HFFc6 (cell line): ENCODE data around the gene PRAMEF1. TPM values are rescaled to one million over a fixed set of nuclear protein-coding genes. Genes with fewer than 3 reads are reported as not detected.

ENCODE experiments used
- DNase-seq: peaks from one replicate; pipeline ENCODE4 v3.0.0-alpha.2; 2018
- H3K27ac Mint-ChIP-seq: 2 replicates; pipeline ENCODE4 v1.8.0; 2020; ENCODE audit warnings: mild to moderate bottlenecking, mixed read lengths
- H3K27me3 Mint-ChIP-seq: 2 replicates; pipeline ENCODE4 v1.8.0; 2021; ENCODE audit warnings: mild to moderate bottlenecking, moderate library complexity, mixed read lengths; ENCODE audit not compliant: insufficient read depth
- H3K36me3 Mint-ChIP-seq: 2 replicates; pipeline ENCODE4 v1.8.0; 2021; ENCODE audit warnings: low read depth, mixed read lengths
- H3K4me1 Mint-ChIP-seq: 2 replicates; pipeline ENCODE4 v1.8.0; 2020; ENCODE audit warnings: low read depth, mixed read lengths
- H3K4me3 Mint-ChIP-seq: 2 replicates; pipeline ENCODE4 v1.8.0; 2020; ENCODE audit warnings: mild to moderate bottlenecking, moderate library complexity, mixed read lengths
- H3K9me3 Mint-ChIP-seq: 2 replicates; pipeline ENCODE4 v1.8.0; 2020; ENCODE audit warnings: mild to moderate bottlenecking, mixed read lengths
- total RNA-seq, 6 experiments: library from RNA; stranded (reverse); fragmentation: NEBNext Ultra II Directional; extraction: Animal tissue kit (Norgen Biotek cat#: 25700); gene quantifications; 2 replicates in 1 of 6; 3 replicates in 5 of 6; pipeline ENCODE4 v1.2.3, GENCODE V29; 2021
- TF ChIP-seq, protein P1 (sequence below): fragments of 200-600 bp; sonication (generic); IDR thresholded peaks from 2 replicates; pipeline ENCODE4 v1.5.0; 2021; ENCODE audit warnings: antibody characterized with exemption, mild to moderate bottlenecking

Gene PRAMEF1
- total RNA-seq, 6 experiments from 2014 or later, result not detected

DNA sequence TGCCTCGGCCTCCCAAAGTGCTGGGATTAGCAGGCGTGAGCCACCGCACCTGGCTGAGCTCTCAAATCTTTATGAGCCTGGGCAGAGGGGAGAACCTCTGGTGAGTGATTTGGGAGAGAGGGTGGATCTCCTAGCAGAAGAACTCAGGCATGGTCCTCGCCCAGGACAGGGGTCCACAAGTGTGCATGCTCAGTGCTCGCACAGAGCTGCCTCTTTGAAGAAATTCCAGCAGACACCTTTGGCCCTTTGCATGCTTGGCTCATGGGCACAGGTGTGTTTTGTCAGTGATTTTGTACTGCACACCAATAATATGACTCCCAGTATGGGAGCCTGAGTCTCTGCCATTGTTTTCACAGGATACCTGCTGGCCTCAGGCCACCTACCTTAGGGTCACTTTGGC lies 29.4 kb upstream of the PRAMEF1 start:
- peaks cover 28% of the 10 kb centered on the region for H3K9me3 Mint-ChIP-seq
- no peaks in the 10 kb centered on the region; the same call in 1 of the 2 replicates for H3K36me3 Mint-ChIP-seq
- no peak overlapping the region for H3K27ac Mint-ChIP-seq
- DNase-seq, result no peak
- peaks cover 1% of the 10 kb centered on the region for H3K27me3 Mint-ChIP-seq
- no peak overlapping the region for H3K4me3 Mint-ChIP-seq
- H3K4me1 Mint-ChIP-seq, result no peaks in the 10 kb centered on the region
- TF ChIP-seq, protein P1, sequence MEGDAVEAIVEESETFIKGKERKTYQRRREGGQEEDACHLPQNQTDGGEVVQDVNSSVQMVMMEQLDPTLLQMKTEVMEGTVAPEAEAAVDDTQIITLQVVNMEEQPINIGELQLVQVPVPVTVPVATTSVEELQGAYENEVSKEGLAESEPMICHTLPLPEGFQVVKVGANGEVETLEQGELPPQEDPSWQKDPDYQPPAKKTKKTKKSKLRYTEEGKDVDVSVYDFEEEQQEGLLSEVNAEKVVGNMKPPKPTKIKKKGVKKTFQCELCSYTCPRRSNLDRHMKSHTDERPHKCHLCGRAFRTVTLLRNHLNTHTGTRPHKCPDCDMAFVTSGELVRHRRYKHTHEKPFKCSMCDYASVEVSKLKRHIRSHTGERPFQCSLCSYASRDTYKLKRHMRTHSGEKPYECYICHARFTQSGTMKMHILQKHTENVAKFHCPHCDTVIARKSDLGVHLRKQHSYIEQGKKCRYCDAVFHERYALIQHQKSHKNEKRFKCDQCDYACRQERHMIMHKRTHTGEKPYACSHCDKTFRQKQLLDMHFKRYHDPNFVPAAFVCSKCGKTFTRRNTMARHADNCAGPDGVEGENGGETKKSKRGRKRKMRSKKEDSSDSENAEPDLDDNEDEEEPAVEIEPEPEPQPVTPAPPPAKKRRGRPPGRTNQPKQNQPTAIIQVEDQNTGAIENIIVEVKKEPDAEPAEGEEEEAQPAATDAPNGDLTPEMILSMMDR, result no peak

DNA sequence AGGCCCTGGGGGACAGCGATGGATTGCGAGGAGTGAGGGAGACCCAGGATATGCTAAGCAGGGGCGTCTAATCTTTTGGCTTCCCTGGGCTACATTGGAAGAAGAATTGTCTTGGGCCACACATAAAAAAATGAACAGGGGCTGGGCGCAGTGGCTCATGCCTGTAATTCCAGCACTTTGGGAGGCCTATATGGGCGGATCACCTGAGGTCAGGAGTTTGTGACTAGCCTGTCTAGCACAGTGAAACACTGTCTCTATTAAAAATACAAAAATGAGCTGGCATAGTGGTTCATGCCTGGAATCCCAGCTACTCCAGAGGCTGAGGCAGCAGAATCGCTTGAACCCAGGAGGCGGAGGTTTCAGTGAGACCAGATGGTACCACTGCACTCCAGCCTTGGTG lies 28.4 kb upstream of the PRAMEF1 start:
- TF ChIP-seq, protein P1, result no peak
- Mint-ChIP-seq H3K27me3 (peaks cover 1% of the 10 kb centered on the region), H3K36me3 (no peaks in the 10 kb centered on the region; the same call in 1 of the 2 replicates), H3K4me1 (no peaks in the 10 kb centered on the region), H3K4me3 (no peak overlapping the region), H3K9me3 (peaks cover 26% of the 10 kb centered on the region), H3K27ac (no peak overlapping the region)
- no peak for DNase-seq

DNA sequence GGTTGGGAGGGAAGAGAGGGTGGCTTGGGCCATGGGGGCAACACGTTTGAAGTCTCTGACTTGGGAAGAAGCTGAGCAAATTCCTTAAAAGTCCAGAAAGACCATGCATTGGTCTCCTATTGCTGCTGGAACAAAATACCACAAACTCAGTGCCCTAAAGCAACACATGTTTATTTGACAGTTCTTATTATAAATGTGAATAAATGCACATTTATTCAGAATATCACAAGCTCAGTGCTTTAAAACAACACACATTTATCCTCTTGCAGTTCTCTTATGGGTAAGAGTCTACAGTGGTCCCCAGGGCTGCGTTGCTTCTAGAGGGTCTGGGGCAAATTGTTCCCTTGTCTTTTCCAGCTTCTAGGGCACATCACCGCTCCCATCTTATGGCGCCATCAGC lies 27.7 kb upstream of the PRAMEF1 start:
- Mint-ChIP-seq H3K9me3 (peaks cover 26% of the 10 kb centered on the region), H3K4me3 (no peak overlapping the region), H3K36me3 (no peaks in the 10 kb centered on the region; the same call in 1 of the 2 replicates), H3K27ac (no peak overlapping the region), H3K27me3 (peaks cover 1% of the 10 kb centered on the region), H3K4me1 (no peaks in the 10 kb centered on the region)
- no peak for DNase-seq
- TF ChIP-seq, protein P1, result no peak

DNA sequence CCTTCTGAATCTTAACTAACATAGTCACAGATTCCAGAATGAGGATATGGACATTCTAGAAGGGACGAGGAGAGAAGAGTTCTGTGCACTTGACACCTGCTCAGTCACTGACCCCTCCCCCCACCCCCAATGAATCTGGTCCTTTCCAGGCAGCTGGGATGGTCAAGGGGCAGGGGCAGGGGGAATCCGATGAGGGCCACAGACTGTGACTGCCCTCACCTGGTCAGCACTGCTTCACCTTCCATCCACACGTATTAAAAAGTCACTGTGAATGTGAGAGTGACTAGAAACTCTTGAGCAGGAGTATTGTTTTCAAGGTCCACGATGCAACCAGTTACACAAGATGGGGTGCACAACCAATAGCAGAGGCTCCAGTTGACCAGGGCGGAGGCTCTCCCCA lies 27.2 kb upstream of the PRAMEF1 start:
- Mint-ChIP-seq H3K27ac (no peak overlapping the region), H3K9me3 (peaks cover 26% of the 10 kb centered on the region), H3K36me3 (no peaks in the 10 kb centered on the region; the same call in 1 of the 2 replicates), H3K4me3 (no peak overlapping the region), H3K4me1 (no peaks in the 10 kb centered on the region), H3K27me3 (peaks cover 1% of the 10 kb centered on the region)
- TF ChIP-seq, protein P1, result no peak
- DNase-seq, result no peak

DNA sequence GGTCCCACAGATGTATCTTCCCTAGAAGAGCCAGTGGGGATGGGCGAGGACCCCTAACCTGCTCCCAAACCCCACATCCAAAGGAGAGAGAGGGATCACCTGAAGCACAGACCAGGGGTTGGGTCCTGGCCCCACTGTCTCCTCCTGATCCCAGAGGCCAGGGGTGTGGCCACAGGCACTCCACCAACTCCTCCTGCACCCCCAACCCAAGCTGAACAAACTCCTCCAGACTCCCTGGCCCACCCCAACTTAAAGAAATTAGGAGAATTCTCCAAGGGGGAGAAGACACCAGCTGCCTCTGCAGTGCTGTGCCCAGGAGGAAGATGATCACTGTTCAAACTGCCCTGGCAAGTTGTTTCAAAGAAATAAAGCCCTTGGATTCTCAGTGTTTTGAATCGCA lies 22.2 kb upstream of the PRAMEF1 start:
- TF ChIP-seq, protein P1, result no peak
- Mint-ChIP-seq H3K9me3 (peaks cover 51% of the 10 kb centered on the region), H3K4me3 (no peak overlapping the region), H3K27ac (no peak overlapping the region), H3K36me3 (no peaks in the 10 kb centered on the region), H3K27me3 (peaks cover 2% of the 10 kb centered on the region; the same call in 1 of the 2 replicates), H3K4me1 (no peaks in the 10 kb centered on the region)
- no peak for DNase-seq
